ENCODE measurements around the gene CLIP4.

- no peak for TF ChIP-seq ZBTB42 (CRISPR knock-in tag; IDR thresholded peaks at IDR 0.05)
- no peak for TF ChIP-seq SIX4 (CRISPR knock-in tag; IDR thresholded peaks at IDR 0.05)
- no peak for TF ChIP-seq CTCF (CRISPR knock-in tag; IDR thresholded peaks at IDR 0.05)
- TF ChIP-seq SRSF9 (IDR thresholded peaks at IDR 0.05; ENCODE audit: borderline replicate concordance, insufficient read depth, low read depth, low read length, poor library complexity, severe bottlenecking), result no peak
- TF ChIP-seq ISL2 (CRISPR knock-in tag; IDR thresholded peaks at IDR 0.05), result no peak
- TF ChIP-seq SSRP1 (CRISPR knock-in tag; IDR thresholded peaks at IDR 0.05), result no peak
- TF ChIP-seq EP300 (IDR thresholded peaks at IDR 0.05; ENCODE audit: low read depth in 2 of 2, low read length in 2 of 2), result no peak
- no peak for TF ChIP-seq EP300 (CRISPR knock-in tag; IDR thresholded peaks at IDR 0.05; ENCODE audit: borderline replicate concordance)
Measured at GRCh38 chr2:29166242-29167039, 51.2 kb downstream of the CLIP4 start.
